Fibroblast of upper back skin (primary cell): ENCODE data around the gene TMEM200C.
A peak's percentile ranks its signal among the peaks of the same experiment; 100 is the strongest.
"Not testable (repeated sequence)": the region's sequence is repeated elsewhere in the genome, so short reads cannot be mapped to it uniquely, and the experiment has no call there.

Source experiments
- DNase-seq: peaks from one replicate; pipeline ENCODE4 v3.0.0-alpha.2; 2013

TMEM200C gene

DNA sequence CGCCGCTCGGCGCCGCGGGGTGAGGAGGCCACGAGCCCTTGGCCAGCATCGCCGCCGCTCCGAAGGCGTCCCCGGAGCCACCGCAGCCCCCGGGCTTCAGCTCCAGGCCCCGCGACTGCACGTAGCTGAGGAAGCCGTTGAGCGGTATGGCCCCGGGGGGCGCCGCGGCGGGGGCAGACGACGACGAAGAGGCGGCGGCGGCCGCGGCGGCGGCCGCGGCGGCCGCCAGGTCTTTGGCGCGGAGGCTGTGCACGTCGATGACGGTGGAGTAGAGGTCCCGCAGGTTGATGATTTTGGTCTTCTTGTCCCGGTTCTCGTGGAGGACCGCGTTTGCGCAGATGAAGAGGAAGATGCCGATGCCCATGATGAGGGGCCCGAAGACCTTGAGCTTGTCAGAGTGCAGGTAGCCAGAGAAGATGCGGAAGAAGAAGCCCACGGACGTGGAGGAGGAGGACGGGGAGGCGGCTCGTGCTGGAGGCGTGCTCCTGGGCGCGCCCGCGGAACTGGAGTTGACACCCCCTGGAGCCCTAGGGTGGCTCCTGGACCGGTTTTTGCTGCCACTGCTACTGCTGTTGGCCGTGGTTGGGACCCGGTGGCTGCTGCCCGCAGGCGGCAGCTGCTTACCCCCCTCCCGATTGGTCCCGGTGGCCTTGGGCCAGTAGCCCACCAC is 4.0 kb downstream of the TMEM200C start:
- no peak for DNase-seq

GRCh38 chr18:5890331-5891183 is 4.8 kb downstream of the TMEM200C start:
- DNase-seq: peak; percentile 6

DNA sequence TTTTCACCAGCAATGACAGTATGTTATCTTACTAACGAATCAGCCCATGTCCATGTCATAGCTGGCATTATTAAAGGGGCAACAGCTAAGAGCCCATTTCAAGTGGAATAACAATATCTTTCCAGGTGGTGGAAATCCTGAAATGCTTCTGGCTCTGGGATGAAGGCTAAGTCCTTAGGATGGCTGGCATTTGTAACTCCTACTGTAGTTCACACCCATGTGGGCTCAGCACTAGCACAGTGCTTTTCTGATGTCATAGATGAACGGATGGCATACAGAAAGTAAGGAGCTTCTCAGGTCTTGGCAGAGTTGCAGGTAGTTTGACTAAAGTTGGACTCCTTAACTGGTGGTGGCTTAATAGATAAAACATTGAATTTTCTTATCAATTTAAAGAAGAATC is 10.0 kb downstream of the TMEM200C start:
- no peak for DNase-seq

- no peak for DNase-seq
Observed at GRCh38 chr18:5884375-5884774, 10.9 kb downstream of the TMEM200C start.

DNA sequence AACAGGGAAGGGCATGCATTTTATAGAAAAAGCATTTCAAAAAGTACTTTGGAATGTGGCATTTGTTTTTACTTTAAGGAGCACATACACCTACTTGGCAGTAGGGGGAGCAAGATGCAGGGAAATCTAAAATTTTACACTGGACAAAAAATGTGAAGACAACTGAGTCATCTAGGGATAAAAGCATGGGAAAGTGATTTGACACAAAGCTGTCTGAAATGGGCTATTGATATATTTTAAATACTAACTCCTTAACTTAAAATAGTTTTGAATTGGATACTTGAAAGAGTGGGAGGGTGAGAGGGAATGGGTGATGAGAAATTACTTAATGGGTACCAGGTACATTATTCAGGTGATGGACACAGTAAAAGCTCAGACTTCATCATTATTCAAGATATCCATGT is 15.8 kb downstream of the TMEM200C start:
- peak; percentile 53 for DNase-seq

- DNase-seq: no peak
Observed at GRCh38 chr18:5876891-5877290, 18.4 kb downstream of the TMEM200C start.

DNA sequence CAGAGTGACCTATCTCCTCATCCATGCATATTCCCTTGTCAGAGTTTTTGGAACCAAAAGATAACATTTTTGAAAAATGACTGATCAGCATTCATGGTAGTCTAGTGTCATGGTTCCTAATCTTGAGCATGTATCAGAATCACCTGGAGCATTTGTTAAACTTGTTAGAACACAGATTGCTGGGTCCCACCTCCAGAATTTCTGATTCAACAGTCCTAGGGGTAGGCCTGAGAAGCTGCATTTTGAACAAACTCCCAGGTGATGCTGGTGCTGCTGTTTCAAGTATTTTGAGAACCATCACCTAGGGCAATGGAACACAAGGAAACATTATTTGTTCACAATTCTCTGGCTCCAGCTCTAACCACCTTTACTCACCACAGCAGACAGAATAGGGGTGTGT is 21.0 kb downstream of the TMEM200C start:
- no peak for DNase-seq

DNA sequence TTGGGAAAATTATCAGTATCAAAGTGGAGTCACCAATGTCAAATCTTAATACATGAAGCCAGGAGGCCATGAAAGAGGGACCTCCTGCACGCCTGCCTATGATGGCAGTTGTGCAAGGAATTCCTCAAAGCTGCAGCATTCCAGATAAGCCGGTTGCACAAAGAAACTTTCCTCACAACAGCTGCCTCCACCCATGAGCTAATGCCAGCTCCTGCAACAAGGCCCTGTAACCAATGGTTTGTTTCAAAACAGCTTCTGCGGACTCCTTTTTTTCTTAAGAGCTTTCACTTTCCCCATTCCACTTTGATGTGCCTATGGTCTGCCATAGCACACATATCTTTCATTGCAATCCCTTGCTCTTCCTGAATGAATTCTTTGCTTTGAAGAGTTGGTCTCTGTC is 22.4 kb downstream of the TMEM200C start:
- DNase-seq: no peak

GRCh38 chr18:5871426-5871825 is 23.9 kb downstream of the TMEM200C start:
- no peak for DNase-seq

- peak; percentile 83 for DNase-seq
Observed at GRCh38 chr18:5868218-5868854, 27.0 kb downstream of the TMEM200C start.

DNA sequence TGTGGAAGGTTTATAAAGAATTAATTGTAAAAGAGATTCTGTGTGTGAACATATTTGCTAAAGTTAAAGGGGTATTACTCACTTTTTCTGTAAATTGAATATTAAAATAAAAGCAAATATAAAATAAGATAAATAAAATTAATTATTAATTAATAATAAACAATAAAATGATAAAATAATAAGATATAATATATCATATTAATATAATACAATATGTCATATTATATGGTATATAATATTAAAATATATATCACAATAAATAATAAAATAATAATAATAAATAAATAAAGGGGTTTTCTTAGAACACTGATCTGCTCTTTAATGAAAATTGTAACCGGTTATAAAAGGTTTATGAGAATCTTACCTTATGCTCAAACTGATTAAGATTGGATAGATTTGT is 29.8 kb downstream of the TMEM200C start:
- no peak for DNase-seq

- DNase-seq: not testable (repeated sequence)
Observed at GRCh38 chr18:5862127-5862526, 33.2 kb downstream of the TMEM200C start.

DNA sequence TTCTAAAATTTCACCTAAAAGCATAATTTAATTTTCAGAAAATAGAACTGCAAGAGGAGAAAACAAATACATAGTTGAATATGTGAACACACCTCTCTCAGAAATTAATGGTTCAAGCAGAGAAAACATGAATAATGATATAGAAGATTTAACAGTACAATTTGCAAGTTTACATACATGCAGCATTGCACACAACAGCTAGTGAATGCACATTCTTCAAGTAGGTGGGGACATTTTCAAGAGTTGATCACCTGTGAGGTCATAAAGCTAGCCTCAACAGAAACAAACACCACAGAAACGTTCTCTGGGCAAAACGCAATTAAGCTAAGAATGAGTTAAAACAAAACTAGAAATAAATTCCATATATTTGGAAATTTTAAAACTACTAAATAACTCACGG is 38.1 kb downstream of the TMEM200C start:
- DNase-seq: no peak

GRCh38 chr18:5853253-5853652 is 42.1 kb downstream of the TMEM200C start:
- no peak for DNase-seq

DNA sequence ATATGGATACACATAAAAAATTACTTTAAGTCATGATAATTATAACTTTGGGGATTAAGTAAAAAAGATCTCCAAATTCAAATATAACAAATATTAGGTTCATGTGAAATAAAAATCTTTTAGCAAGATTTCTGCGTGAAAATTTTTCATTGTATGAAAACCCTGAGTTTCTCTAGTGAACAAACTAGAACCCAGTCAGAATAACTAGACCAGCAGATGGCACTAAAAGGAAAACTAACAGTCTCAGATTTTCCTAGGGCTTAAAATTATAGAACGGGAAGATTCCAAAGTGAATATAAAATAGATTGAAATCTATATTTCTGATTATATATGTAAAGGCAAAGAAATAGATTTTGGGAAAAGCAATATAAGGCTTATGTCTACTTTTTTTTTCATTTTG is 43.3 kb downstream of the TMEM200C start:
- DNase-seq: no peak

GRCh38 chr18:5842653-5843052 is 52.7 kb downstream of the TMEM200C start:
- no peak for DNase-seq

- DNase-seq: no peak
Observed at GRCh38 chr18:5841518-5841917, 53.8 kb downstream of the TMEM200C start.

- no peak for DNase-seq
Observed at GRCh38 chr18:5840547-5840946, 54.8 kb downstream of the TMEM200C start.

- DNase-seq: no peak
Observed at GRCh38 chr18:5840025-5840424, 55.3 kb downstream of the TMEM200C start.

- DNase-seq: no peak
Observed at GRCh38 chr18:5839102-5839501, 56.2 kb downstream of the TMEM200C start.
